WTC11 (cell line): ENCODE measurements around the gene KIDINS220. TPM values are rescaled to one million over a fixed set of nuclear protein-coding genes. Genes with fewer than 3 reads are reported as not detected.

ENCODE experiments used
- ATAC-seq: fragments of 200-7000 bp; cut with Tn5 transposase; 2 replicates; pipeline ENCODE4 v1.10.0; 2021; ENCODE audit warnings: mild to moderate bottlenecking, moderate library complexity
- CTCF ChIA-PET: fragments of 300-600 bp; sonication (Branson Sonifier 250); formaldehyde crosslinking; loops from one replicate; lab custom pipeline; 2021; ENCODE audit warnings: antibody characterized with exemption; lab: Charles Lee
- POLR2A ChIA-PET: fragments of 350-600 bp; sonication (Branson Sonifier 250); formaldehyde crosslinking; loops from one replicate; lab custom pipeline; 2021; ENCODE audit warnings: antibody characterized with exemption; lab: Charles Lee
- DNase-seq: peaks from one replicate; pipeline ENCODE4 v3.0.0; 2021; ENCODE audit warnings: low spot score
- H3K27ac Mint-ChIP-seq: 2 replicates; pipeline ENCODE4 v1.8.0; 2021; ENCODE audit warnings: mixed read lengths
- H3K27me3 Mint-ChIP-seq: 2 replicates; pipeline ENCODE4 v1.8.0; 2021; ENCODE audit warnings: low read depth, mild to moderate bottlenecking, moderate library complexity, mixed read lengths
- H3K36me3 Mint-ChIP-seq: 2 replicates; pipeline ENCODE4 v1.8.0; 2021; ENCODE audit warnings: mixed read lengths
- H3K4me1 Mint-ChIP-seq: 2 replicates; pipeline ENCODE4 v1.8.0; 2022; ENCODE audit warnings: mixed read lengths
- H3K4me3 Mint-ChIP-seq: 2 replicates; pipeline ENCODE4 v1.8.0; 2021; ENCODE audit warnings: mild to moderate bottlenecking, moderate library complexity, mixed read lengths
- H3K9me3 Mint-ChIP-seq: 2 replicates; pipeline ENCODE4 v1.8.0; 2021; ENCODE audit warnings: mixed read lengths
- ATF2 ChIP-seq: sonication (generic); formaldehyde crosslinking; IDR thresholded peaks from 2 replicates; pipeline ENCODE4 v1.8.1; 2022; ENCODE audit warnings: low read depth, missing genetic modification reagents, borderline replicate concordance
- CTCF ChIP-seq: fragments of 200-600 bp; IDR thresholded peaks from 2 replicates; pipeline ENCODE4 v1.8.0; 2022; ENCODE audit warnings: antibody characterized with exemption
- EMX1 ChIP-seq: fragments of 250-450 bp; sonication (Bioruptor Pico); IDR thresholded peaks from 2 replicates; pipeline ENCODE4 v1.8.0; 2021; ENCODE audit warnings: mild to moderate bottlenecking
- FOXP1 ChIP-seq: sonication (generic); formaldehyde crosslinking; IDR thresholded peaks from 2 replicates; pipeline ENCODE4 v1.8.0; 2022; ENCODE audit warnings: missing genetic modification reagents, mild to moderate bottlenecking, moderate library complexity, borderline replicate concordance
- KAT7 ChIP-seq: sonication (generic); formaldehyde crosslinking; IDR thresholded peaks from 2 replicates; pipeline ENCODE4 v1.8.1; 2023; ENCODE audit warnings: missing genetic modification reagents, mild to moderate bottlenecking, borderline replicate concordance
- NFATC4 ChIP-seq: fragments of 250-450 bp; sonication (Bioruptor Pico); IDR thresholded peaks from 2 replicates; pipeline ENCODE4 v1.9.0; 2021; ENCODE audit warnings: mild to moderate bottlenecking
- NR1H2 ChIP-seq: sonication (generic); formaldehyde crosslinking; IDR thresholded peaks from 2 replicates; pipeline ENCODE4 v1.9.0; 2021; ENCODE audit warnings: mild to moderate bottlenecking, moderate library complexity, missing genetic modification reagents
- NR3C1 ChIP-seq: sonication (generic); formaldehyde crosslinking; conservative IDR thresholded peaks from 2 replicates; pipeline ENCODE4 v1.8.1; 2023; ENCODE audit warnings: low read depth, mild to moderate bottlenecking, missing genetic modification reagents
- TEAD4 ChIP-seq: sonication (generic); formaldehyde crosslinking; IDR thresholded peaks from 2 replicates; pipeline ENCODE4 v1.8.0; 2022; ENCODE audit warnings: mild to moderate bottlenecking, missing genetic modification reagents
- USF1 ChIP-seq: sonication (generic); formaldehyde crosslinking; IDR thresholded peaks from 2 replicates; pipeline ENCODE4 v1.8.0; 2022; ENCODE audit warnings: mild to moderate bottlenecking, missing genetic modification reagents
- ZNF232 ChIP-seq: sonication (generic); formaldehyde crosslinking; IDR thresholded peaks from 2 replicates; pipeline ENCODE4 v1.8.0; 2022; ENCODE audit warnings: mild to moderate bottlenecking, missing genetic modification reagents
- ZNF317 ChIP-seq: sonication (generic); formaldehyde crosslinking; IDR thresholded peaks from 2 replicates; pipeline ENCODE4 v1.8.1; 2023; ENCODE audit warnings: low read depth, mild to moderate bottlenecking, moderate library complexity, missing genetic modification reagents, borderline replicate concordance
- ZNF425 ChIP-seq: fragments of 250-450 bp; sonication (Bioruptor Pico); conservative IDR thresholded peaks from 2 replicates; pipeline ENCODE4 v1.9.0; 2021; ENCODE audit warnings: mild to moderate bottlenecking
- ZNF532 ChIP-seq: fragments of 250-450 bp; sonication (Bioruptor Pico); IDR thresholded peaks from 2 replicates; pipeline ENCODE4 v1.9.0; 2021; ENCODE audit warnings: mild to moderate bottlenecking, borderline replicate concordance
- total RNA-seq: library from RNA; stranded (reverse); gene quantifications from 3 replicates; pipeline ENCODE4 v1.2.3, GENCODE V29; 2021
- TF ChIP-seq, protein P1 (sequence below): sonication (generic); formaldehyde crosslinking; IDR thresholded peaks from 2 replicates; pipeline ENCODE4 v1.8.0; 2022; ENCODE audit warnings: mild to moderate bottlenecking, missing genetic modification reagents
- TF ChIP-seq, protein P2 (sequence below): sonication (generic); formaldehyde crosslinking; IDR thresholded peaks from 2 replicates; pipeline ENCODE4 v1.8.1; 2022; ENCODE audit warnings: missing genetic modification reagents, borderline replicate concordance

Gene KIDINS220
- total RNA-seq, 1 experiment from 2014 or later, result 23.9 TPM

GRCh38 chr2:8754106-8754776 lies 83.2 kb downstream of the KIDINS220 start:
- no peaks in the 10 kb centered on the region for H3K27me3 Mint-ChIP-seq
- peaks cover 22% of the 10 kb centered on the region for H3K9me3 Mint-ChIP-seq
- TF ChIP-seq, protein P1, sequence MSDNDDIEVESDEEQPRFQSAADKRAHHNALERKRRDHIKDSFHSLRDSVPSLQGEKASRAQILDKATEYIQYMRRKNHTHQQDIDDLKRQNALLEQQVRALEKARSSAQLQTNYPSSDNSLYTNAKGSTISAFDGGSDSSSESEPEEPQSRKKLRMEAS (CRISPR knock-in tag), result no peak
- TF ChIP-seq ZNF232 (CRISPR knock-in tag), result no peak
- no peak for TF ChIP-seq NR1H2 (CRISPR knock-in tag)
- TF ChIP-seq ATF2 (CRISPR knock-in tag), result no peak
- TF ChIP-seq FOXP1, result no peak
- TF ChIP-seq EMX1 (CRISPR knock-in tag), result no peak
- no peak for TF ChIP-seq ZNF425
- TF ChIP-seq KAT7 (CRISPR knock-in tag), result no peak
- no peak for TF ChIP-seq NR3C1 (CRISPR knock-in tag)
- TF ChIP-seq ZNF532 (CRISPR knock-in tag), result no peak
- TF ChIP-seq, protein P2, sequence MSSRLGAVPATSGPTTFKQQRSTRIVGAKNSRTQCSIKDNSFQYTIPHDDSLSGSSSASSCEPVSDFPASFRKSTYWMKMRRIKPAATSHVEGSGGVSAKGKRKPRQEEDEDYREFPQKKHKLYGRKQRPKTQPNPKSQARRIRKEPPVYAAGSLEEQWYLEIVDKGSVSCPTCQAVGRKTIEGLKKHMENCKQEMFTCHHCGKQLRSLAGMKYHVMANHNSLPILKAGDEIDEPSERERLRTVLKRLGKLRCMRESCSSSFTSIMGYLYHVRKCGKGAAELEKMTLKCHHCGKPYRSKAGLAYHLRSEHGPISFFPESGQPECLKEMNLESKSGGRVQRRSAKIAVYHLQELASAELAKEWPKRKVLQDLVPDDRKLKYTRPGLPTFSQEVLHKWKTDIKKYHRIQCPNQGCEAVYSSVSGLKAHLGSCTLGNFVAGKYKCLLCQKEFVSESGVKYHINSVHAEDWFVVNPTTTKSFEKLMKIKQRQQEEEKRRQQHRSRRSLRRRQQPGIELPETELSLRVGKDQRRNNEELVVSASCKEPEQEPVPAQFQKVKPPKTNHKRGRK (CRISPR knock-in tag), result no peak
- TF ChIP-seq NFATC4 (CRISPR knock-in tag), result no peak
- TF ChIP-seq TEAD4 (CRISPR knock-in tag), result no peak
- TF ChIP-seq USF1, result no peak
- no peak for TF ChIP-seq ZNF317 (CRISPR knock-in tag)
- no peak for TF ChIP-seq CTCF
- TF ChIP-seq, all 79 proteins: peak for 0
- ChIA-PET CTCF (interaction anchor here (1.2 kb wide), 1 partner anchor 61 kb away, joined by 3 read pairs; no protein-coding TSS in a partner anchor), POLR2A (no interaction called here)
- peaks cover 22% of the 10 kb centered on the region for H3K36me3 Mint-ChIP-seq
- H3K4me3 Mint-ChIP-seq, result no peak overlapping the region
- H3K4me1 Mint-ChIP-seq, result no peaks in the 10 kb centered on the region
- DNase-seq (no peak), ATAC-seq (no peak)
- no peak overlapping the region for H3K27ac Mint-ChIP-seq
